Measurements from ENCODE around the gene PAFAH2. TPM values are rescaled to one million over a fixed set of nuclear protein-coding genes. Genes with fewer than 3 reads are reported as not detected.

PAFAH2 gene
- total and polyA plus RNA-seq, 4 donors, result 9.0 to 13.8 (median 10.8) TPM

DNA sequence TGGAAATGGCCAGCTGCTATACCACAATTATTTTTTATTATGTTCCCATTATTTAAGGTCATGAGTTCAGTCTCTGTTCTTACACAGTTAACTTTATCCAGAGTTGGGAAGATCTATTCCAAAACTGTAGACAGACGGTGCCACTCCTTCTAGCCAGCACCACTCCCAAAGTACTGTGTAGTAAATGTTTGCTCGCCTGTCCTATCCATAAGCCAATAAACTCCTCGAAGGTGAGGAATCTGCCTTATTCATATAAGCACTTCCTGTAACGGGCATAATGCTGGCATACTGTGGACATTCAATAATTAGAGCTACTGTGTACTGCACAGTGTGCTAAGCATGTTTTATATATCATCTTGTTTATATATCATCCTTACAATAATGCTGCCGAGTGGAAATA is 65.5 kb downstream of the PAFAH2 start:
- Histone ChIP-seq H3K27me3 (ENCODE audit: control insufficient read depth in 4 of 4, insufficient read depth in 4 of 4, low read length in 3 of 4) (no peaks in the 10 kb centered on the region), H3K9ac (ENCODE audit: low read depth in 1 of 2, low read length in 2 of 2) (no peak overlapping the region), H3K4me3 (ENCODE audit: low read depth in 1 of 3, low read length in 3 of 3) (no peak overlapping the region), H3K36me3 (ENCODE audit: control insufficient read depth in 4 of 4, insufficient read depth in 3 of 4, low read depth in 1 of 4, low read length in 3 of 4) (no peaks in the 10 kb centered on the region), H3K4me1 (ENCODE audit: control insufficient read depth in 4 of 4, insufficient read depth in 4 of 4, low read length in 3 of 4) (no peaks in the 10 kb centered on the region), H3K27ac (ENCODE audit: low read depth in 1 of 2, low read length in 2 of 2) (no peak overlapping the region), H3K9me3 (ENCODE audit: control insufficient read depth in 4 of 4, low read length in 3 of 4) (no peaks in the 10 kb centered on the region)
- TF ChIP-seq RAD21 (IDR thresholded peaks at IDR 0.05) (no peak), FOXA2 (IDR thresholded peaks at IDR 0.05) (no peak), HNF4G (IDR thresholded peaks at IDR 0.05) (no peak), TAF1 (conservative IDR thresholded peaks at IDR 0.05) (no peak), RXRA (IDR thresholded peaks at IDR 0.05) (no peak), YY1 (IDR thresholded peaks at IDR 0.05) (no peak)
- TF ChIP-seq, protein P1, sequence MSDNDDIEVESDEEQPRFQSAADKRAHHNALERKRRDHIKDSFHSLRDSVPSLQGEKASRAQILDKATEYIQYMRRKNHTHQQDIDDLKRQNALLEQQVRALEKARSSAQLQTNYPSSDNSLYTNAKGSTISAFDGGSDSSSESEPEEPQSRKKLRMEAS (IDR thresholded peaks at IDR 0.05), result no peak
- TF ChIP-seq, protein P2, sequence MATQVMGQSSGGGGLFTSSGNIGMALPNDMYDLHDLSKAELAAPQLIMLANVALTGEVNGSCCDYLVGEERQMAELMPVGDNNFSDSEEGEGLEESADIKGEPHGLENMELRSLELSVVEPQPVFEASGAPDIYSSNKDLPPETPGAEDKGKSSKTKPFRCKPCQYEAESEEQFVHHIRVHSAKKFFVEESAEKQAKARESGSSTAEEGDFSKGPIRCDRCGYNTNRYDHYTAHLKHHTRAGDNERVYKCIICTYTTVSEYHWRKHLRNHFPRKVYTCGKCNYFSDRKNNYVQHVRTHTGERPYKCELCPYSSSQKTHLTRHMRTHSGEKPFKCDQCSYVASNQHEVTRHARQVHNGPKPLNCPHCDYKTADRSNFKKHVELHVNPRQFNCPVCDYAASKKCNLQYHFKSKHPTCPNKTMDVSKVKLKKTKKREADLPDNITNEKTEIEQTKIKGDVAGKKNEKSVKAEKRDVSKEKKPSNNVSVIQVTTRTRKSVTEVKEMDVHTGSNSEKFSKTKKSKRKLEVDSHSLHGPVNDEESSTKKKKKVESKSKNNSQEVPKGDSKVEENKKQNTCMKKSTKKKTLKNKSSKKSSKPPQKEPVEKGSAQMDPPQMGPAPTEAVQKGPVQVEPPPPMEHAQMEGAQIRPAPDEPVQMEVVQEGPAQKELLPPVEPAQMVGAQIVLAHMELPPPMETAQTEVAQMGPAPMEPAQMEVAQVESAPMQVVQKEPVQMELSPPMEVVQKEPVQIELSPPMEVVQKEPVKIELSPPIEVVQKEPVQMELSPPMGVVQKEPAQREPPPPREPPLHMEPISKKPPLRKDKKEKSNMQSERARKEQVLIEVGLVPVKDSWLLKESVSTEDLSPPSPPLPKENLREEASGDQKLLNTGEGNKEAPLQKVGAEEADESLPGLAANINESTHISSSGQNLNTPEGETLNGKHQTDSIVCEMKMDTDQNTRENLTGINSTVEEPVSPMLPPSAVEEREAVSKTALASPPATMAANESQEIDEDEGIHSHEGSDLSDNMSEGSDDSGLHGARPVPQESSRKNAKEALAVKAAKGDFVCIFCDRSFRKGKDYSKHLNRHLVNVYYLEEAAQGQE (IDR thresholded peaks at IDR 0.05), result no peak
- WGBS, result 83% methylated on average over 5 of the region's 5 CpGs
- DNase-seq (ENCODE audit: low spot score), result no peak

DNA sequence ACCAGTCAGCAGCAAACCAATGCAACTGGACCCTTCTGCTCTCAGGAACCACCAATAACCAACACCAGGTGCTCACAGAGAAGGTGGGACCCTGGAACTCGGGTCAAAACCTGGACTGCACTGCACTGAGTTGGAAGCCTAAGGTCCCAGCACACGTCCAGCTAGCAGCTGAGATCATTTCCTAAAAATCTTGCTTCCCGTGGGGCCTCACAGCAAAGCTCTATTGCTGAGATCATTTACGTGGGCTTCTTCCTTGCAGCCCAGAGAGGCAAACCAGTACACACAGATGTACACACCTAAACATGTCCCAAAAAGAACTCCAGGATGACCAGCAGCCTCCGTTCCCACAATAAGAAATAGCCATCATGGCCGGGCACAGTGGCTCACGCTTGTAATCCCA is 68.8 kb downstream of the PAFAH2 start:
- H3K4me1 ChIP-seq (ENCODE audit: control insufficient read depth in 4 of 4, insufficient read depth in 4 of 4, low read length in 3 of 4), result no peaks in the 10 kb centered on the region
- H3K27me3 ChIP-seq (ENCODE audit: control insufficient read depth in 4 of 4, insufficient read depth in 4 of 4, low read length in 3 of 4), result no peaks in the 10 kb centered on the region
- TF ChIP-seq, protein P3, sequence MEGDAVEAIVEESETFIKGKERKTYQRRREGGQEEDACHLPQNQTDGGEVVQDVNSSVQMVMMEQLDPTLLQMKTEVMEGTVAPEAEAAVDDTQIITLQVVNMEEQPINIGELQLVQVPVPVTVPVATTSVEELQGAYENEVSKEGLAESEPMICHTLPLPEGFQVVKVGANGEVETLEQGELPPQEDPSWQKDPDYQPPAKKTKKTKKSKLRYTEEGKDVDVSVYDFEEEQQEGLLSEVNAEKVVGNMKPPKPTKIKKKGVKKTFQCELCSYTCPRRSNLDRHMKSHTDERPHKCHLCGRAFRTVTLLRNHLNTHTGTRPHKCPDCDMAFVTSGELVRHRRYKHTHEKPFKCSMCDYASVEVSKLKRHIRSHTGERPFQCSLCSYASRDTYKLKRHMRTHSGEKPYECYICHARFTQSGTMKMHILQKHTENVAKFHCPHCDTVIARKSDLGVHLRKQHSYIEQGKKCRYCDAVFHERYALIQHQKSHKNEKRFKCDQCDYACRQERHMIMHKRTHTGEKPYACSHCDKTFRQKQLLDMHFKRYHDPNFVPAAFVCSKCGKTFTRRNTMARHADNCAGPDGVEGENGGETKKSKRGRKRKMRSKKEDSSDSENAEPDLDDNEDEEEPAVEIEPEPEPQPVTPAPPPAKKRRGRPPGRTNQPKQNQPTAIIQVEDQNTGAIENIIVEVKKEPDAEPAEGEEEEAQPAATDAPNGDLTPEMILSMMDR (IDR thresholded peaks at IDR 0.05; ENCODE audit: low read depth, low read length, missing input control), result no peak
- TF ChIP-seq TAF1 (conservative IDR thresholded peaks at IDR 0.05) (no peak), FOXA1 (IDR thresholded peaks at IDR 0.05) (no peak), JUND (IDR thresholded peaks at IDR 0.05) (no peak), RXRA (IDR thresholded peaks at IDR 0.05) (no peak), HNF4G (IDR thresholded peaks at IDR 0.05) (no peak), YY1 (IDR thresholded peaks at IDR 0.05) (no peak), GABPA (IDR thresholded peaks at IDR 0.05 in 1 of 2, conservative IDR thresholded peaks at IDR 0.05 in 1 of 2) (no peak), HNF4A (conservative IDR thresholded peaks at IDR 0.05) (no peak), SP1 (IDR thresholded peaks at IDR 0.05) (no peak)
- TF ChIP-seq, protein P2 (IDR thresholded peaks at IDR 0.05), result no peak
- TF ChIP-seq, protein P1 (IDR thresholded peaks at IDR 0.05), result no peak
- H3K27ac ChIP-seq (ENCODE audit: low read depth in 1 of 2, low read length in 2 of 2), result no peak overlapping the region
- no peaks in the 10 kb centered on the region for H3K9me3 ChIP-seq (ENCODE audit: control insufficient read depth in 4 of 4, low read length in 3 of 4)
- H3K36me3 ChIP-seq (ENCODE audit: control insufficient read depth in 4 of 4, insufficient read depth in 3 of 4, low read depth in 1 of 4, low read length in 3 of 4), result no peaks in the 10 kb centered on the region
- H3K9ac ChIP-seq (ENCODE audit: low read depth in 1 of 2, low read length in 2 of 2), result no peak overlapping the region
- no peak for DNase-seq (ENCODE audit: low spot score)
- H3K4me3 ChIP-seq (ENCODE audit: low read depth in 1 of 3, low read length in 3 of 3), result no peak overlapping the region
- 88% methylated on average over 7 of the region's 7 CpGs for WGBS

All from liver (tissue), 9 donors.